Tibial nerve (tissue), 4 donors: ENCODE results near the gene A4GALT. TPM values are rescaled to one million over a fixed set of nuclear protein-coding genes. Genes with fewer than 3 reads are reported as not detected.

Source experiments
- DNase-seq, 2 donors: peaks; one replicate each; pipeline ENCODE4 v3.0.0-alpha.2; 2019; ENCODE audit warnings: low spot score in 2 of 2
- H3K27ac ChIP-seq, 4 donors: fragments of 200-600 bp; sonication (generic) in 3 of 4; one replicate each; pipeline ENCODE4 v1.5.1; 2017 to 2019; ENCODE audit warnings: mild to moderate bottlenecking in 1 of 4
- H3K27me3 ChIP-seq, 2 donors: fragments of 200-600 bp; sonication (generic) in 1 of 2; one replicate each; pipeline versions ENCODE4 v1.5.1 to v1.6.0; 2017 to 2019
- H3K36me3 ChIP-seq, 3 donors: fragments of 200-600 bp; sonication (generic); one replicate each; pipeline ENCODE4 v1.5.1; 2018 to 2019
- H3K4me1 ChIP-seq, 4 donors: fragments of 200-600 bp; sonication (generic) in 3 of 4; one replicate each; pipeline ENCODE4 v1.5.1; 2017 to 2019
- H3K4me3 ChIP-seq, 4 donors: fragments of 200-600 bp; sonication (generic) in 3 of 4; one replicate each; pipeline ENCODE4 v1.5.1; 2017 to 2019; ENCODE audit warnings: mild to moderate bottlenecking in 1 of 4, moderate library complexity in 1 of 4
- H3K9me3 ChIP-seq, 4 donors: fragments of 200-600 bp; sonication (generic) in 3 of 4; one replicate each; pipeline ENCODE4 v1.5.1; 2017 to 2019
- EP300 ChIP-seq, 2 donors: sonication (generic); formaldehyde crosslinking; IDR thresholded peaks; one replicate each; pipeline ENCODE4 v1.6.1; 2017; ENCODE audit warnings: antibody characterized with exemption in 2 of 2, mild to moderate bottlenecking in 1 of 2
- POLR2A ChIP-seq, 2 donors: fragments of 450-650 bp; IDR thresholded peaks; one replicate each; pipeline ENCODE4 v1.6.1; 2017; ENCODE audit warnings: antibody characterized with exemption in 2 of 2, mild to moderate bottlenecking in 2 of 2, moderate library complexity in 2 of 2
- WGBS, 2 donors: methylation state at CpG; one replicate each; pipeline ENCODE4 v1.1.5; 2018; 5-methylcytosine and 5-hydroxymethylcytosine counted together
- small RNA-seq: library from RNA; depleted of rRNA; stranded (forward); fragments of <200 nt; gene quantifications from one replicate; pipeline ENCODE3, GENCODE V24; 2016
- total RNA-seq, 4 donors: library from RNA; depleted of rRNA; stranded (reverse); fragments of >200 nt; gene quantifications; one replicate each; pipeline ENCODE4 v1.1.0, GENCODE V29; 2016
- TF ChIP-seq, protein P1 (sequence below), 5 experiments: fragments of 200-600 bp in 3 of 5; fragments of 450-650 bp in 2 of 5; sonication (generic) in 3 of 5; IDR thresholded peaks; one replicate each; pipeline ENCODE4 v1.5.1; 2016 to 2019; ENCODE audit warnings: antibody characterized with exemption in 5 of 5, mild to moderate bottlenecking in 3 of 5, moderate library complexity in 2 of 5

The A4GALT gene
- total RNA-seq, 4 donors from 2014 or later: 73.0 to 146 (median 99.0) TPM

DNA sequence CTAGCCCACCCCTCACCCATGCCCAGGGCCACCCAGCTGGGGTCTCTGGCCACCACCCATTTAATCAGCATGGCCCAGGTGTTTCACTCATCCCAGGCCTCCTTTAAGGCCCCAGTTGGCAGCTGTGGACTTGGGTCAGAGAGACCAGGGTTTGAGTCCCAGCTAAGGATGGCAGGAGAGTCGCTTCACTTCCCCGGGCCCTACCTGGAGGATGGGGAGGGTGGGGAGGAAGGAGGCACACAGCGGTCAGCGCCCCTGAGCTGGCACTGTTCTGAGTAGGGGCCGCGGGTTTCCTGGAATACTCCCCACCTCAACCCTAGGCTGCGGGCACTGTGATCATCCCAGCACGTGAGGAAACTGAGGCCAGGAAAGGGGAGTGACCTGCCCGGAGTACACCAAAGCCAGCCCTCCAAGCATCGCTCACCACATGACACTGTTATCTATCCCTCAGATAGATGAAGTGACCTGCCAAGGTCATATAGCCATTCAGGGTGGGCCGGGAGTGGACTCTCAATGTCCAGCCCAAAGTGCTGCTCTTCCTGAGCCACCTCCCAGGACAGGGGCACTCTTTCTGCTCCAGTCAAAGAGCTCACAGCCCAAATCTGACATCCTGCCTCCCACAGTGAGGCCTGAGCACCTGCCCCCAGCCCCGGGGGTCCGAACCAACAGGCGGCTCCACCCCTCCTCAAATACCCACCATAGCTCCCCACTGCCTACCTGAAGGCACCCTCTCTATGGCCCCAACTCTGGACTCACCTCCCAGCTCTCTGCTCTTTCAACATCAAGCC is 76.8 kb downstream of the A4GALT start:
- no peaks in the 10 kb centered on the region for H3K27me3 ChIP-seq
- H3K9me3 ChIP-seq: no peaks in the 10 kb centered on the region
- DNase-seq: no peak
- no peaks in the 10 kb centered on the region for H3K36me3 ChIP-seq
- WGBS, 2 donors: 80 to 90% methylated on average over 9 to 12 of the region's 14 CpGs
- H3K27ac ChIP-seq: peak overlapping the region; percentile 60 to 99 (median 96)
- no peak for TF ChIP-seq EP300 (IDR thresholded peaks at IDR 0.05)
- TF ChIP-seq, protein P1, sequence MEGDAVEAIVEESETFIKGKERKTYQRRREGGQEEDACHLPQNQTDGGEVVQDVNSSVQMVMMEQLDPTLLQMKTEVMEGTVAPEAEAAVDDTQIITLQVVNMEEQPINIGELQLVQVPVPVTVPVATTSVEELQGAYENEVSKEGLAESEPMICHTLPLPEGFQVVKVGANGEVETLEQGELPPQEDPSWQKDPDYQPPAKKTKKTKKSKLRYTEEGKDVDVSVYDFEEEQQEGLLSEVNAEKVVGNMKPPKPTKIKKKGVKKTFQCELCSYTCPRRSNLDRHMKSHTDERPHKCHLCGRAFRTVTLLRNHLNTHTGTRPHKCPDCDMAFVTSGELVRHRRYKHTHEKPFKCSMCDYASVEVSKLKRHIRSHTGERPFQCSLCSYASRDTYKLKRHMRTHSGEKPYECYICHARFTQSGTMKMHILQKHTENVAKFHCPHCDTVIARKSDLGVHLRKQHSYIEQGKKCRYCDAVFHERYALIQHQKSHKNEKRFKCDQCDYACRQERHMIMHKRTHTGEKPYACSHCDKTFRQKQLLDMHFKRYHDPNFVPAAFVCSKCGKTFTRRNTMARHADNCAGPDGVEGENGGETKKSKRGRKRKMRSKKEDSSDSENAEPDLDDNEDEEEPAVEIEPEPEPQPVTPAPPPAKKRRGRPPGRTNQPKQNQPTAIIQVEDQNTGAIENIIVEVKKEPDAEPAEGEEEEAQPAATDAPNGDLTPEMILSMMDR (IDR thresholded peaks at IDR 0.05): no peak
- no peak for TF ChIP-seq POLR2A (IDR thresholded peaks at IDR 0.05)
- H3K4me1 ChIP-seq: peaks cover 3 to 95% (median 64%) of the 10 kb centered on the region in 4 donors
- H3K4me3 ChIP-seq: peak overlapping the region in 2 of 4 donors; percentile 7 to 92

DNA sequence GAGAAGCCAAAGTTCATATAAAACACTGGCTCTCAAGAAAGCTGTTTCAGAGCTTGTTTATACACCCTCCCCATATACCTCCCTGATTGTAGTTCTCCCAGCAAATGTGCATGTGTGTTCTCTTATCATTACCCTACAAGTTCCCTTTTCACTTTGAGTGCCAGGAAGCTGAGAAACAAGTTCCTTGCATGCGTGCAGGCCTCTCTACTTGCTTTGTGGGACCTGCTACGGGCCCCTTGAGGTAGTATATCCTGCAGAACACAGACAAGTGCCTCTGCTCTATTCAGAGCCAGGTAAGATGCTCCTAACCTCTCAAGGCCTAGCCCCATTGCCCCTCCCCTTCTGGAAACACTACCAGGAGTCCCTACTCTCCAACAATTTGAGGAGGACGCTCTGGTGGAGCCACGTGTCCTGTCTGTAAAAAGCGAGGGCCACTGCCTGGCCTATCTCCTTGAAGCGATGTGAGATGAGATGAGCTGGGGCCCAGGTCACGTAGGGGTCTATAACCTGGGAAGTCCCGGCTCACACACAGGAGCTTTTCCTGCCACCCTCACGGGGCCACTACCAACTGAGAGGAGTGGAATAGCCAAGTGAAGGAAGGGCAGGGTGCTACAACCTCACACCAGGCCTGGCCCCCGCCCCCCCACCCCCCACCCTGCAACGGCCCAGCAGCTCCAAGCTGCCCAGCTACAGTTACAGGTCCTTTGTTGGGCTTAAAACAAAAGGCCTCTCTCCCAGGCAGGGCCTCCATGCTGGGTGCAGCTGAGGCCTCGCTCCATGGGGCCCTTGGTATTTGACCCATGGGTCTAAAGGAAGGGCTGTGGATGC is 77.7 kb downstream of the A4GALT start:
- Histone ChIP-seq H3K4me3 (no peak overlapping the region), H3K9me3 (no peaks in the 10 kb centered on the region), H3K27ac (peak overlapping the region; percentile 34 to 99 (median 78)), H3K36me3 (no peaks in the 10 kb centered on the region), H3K4me1 (peaks cover 3 to 92% (median 58%) of the 10 kb centered on the region in 4 donors), H3K27me3 (no peaks in the 10 kb centered on the region)
- 67 to 74% methylated on average over 8 to 10 of the region's 12 CpGs for WGBS, 2 donors
- no peak for DNase-seq
- TF ChIP-seq, protein P1 (IDR thresholded peaks at IDR 0.05): no peak
- TF ChIP-seq POLR2A (IDR thresholded peaks at IDR 0.05) (no peak), EP300 (IDR thresholded peaks at IDR 0.05) (no peak)

Small RNA genes lying within 50 kb of the gene (small RNA-seq; reads per million reads assigned to genes)
- not detected for gene RF00019

Other genes with a start within 250 kb of the A4GALT start
- gene RRP7A, start 201.1 kb downstream of the A4GALT start, total RNA-seq: 10 to 100 TPM; 25.7 to 37.8 (median 29.6) TPM
- 10 to 100 TPM in 2 of 4 donors, 1 to 10 TPM in 2; 3.3 to 14.2 (median 10.8) TPM for gene SERHL2, start 166.9 kb downstream of the A4GALT start, total RNA-seq
- 10 to 100 TPM; 47.4 to 49.2 (median 48.5) TPM for gene POLDIP3, start 106.0 kb downstream of the A4GALT start, total RNA-seq
- gene ATP5MGL, start 80.3 kb downstream of the A4GALT start, total RNA-seq: 1 to 10 TPM in 1 of 4 donors, not detected in 3; 2.7 TPM
- 100 to 1,000 TPM; 134 to 200 (median 176) TPM for gene CYB5R3, start 71.5 kb downstream of the A4GALT start, total RNA-seq
- gene ARFGAP3, start 136.4 kb upstream of the A4GALT start, total RNA-seq: 10 to 100 TPM; 36.9 to 78.6 (median 52.0) TPM